ENCODE measurements around the gene ATP1A4. TPM values are rescaled to one million over a fixed set of nuclear protein-coding genes. Genes with fewer than 3 reads are reported as not detected.

Gene ATP1A4
- polyA plus RNA-seq, 3 donors, result 1.00 to 16.0 TPM; not detected in 1

DNA sequence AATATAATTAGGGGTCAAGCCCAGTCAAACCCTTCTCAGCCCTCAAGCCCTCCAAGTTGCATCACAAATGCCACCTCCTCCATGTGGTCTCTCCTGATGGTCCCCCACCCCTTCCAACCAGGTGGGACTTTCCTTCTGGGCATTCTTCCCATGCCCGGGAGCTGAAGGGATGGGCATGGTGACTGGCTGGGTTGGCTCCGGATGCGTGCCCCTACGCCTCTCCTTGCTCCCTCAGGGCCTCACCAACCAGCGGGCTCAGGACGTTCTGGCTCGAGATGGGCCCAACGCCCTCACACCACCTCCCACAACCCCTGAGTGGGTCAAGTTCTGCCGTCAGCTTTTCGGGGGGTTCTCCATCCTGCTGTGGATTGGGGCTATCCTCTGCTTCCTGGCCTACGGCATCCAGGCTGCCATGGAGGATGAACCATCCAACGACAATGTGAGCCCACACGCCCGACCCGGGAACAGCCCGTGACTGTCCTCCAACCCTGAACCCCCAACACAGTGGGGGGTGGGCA, 28.4 kb upstream of the ATP1A4 start:
- Histone ChIP-seq H3K27me3 (ENCODE audit: control insufficient read depth in 2 of 2, insufficient read depth in 2 of 2, low read length in 2 of 2) (no peaks in the 10 kb centered on the region), H3K9me3 (replicated peaks in 1 of 2; ENCODE audit: control insufficient read depth in 1 of 2, insufficient read depth in 1 of 2, low read length in 2 of 2) (no peaks in the 10 kb centered on the region), H3K4me2 (replicated peaks; ENCODE audit: extremely low read depth, low read length, poor library complexity, severe bottlenecking) (no peak overlapping the region), H3K36me3 (replicated peaks in 1 of 2; ENCODE audit: control insufficient read depth in 1 of 2, insufficient read depth in 2 of 2, low read length in 2 of 2) (no peaks in the 10 kb centered on the region), H4K20me1 (ENCODE audit: insufficient read depth, low read length) (no peaks in the 10 kb centered on the region), H2AFZ (ENCODE audit: insufficient read depth, low read depth, low read length, poor library complexity, severe bottlenecking) (no peak overlapping the region), H3K9ac (ENCODE audit: insufficient read depth, low read length, poor library complexity, severe bottlenecking) (no peak overlapping the region), H3K79me2 (ENCODE audit: insufficient read depth, low read length) (no peaks in the 10 kb centered on the region), H3K4me3 (replicated peaks in 1 of 3; ENCODE audit: low read depth in 2 of 3, low read length in 3 of 3) (no peak overlapping the region), H3K27ac (ENCODE audit: low read depth in 1 of 2, low read length in 2 of 2) (no peak overlapping the region), H3K4me1 (ENCODE audit: control insufficient read depth in 1 of 2, insufficient read depth in 2 of 2, low read length in 2 of 2) (peaks cover 5 to 7% of the 10 kb centered on the region in 2 donors)
- no peak for DNase-seq
- intact Hi-C loops (cut with micrococcal nuclease), result no loop called here
- Mint-ChIP-seq H3K27ac (no peak overlapping the region), H3K4me3 (no peak overlapping the region), H3K36me3 (no peaks in the 10 kb centered on the region), H3K9me3 (peaks cover 0 to 2% (median 0%) of the 10 kb centered on the region in 7 donors), H3K4me1 (peaks cover 1% of the 10 kb centered on the region), H3K27me3 (ENCODE audit: low read depth in 3 of 3) (peaks cover 0 to 7% (median 3%) of the 10 kb centered on the region in 3 donors)
- 98% methylated on average over 8 of the region's 16 CpGs for WGBS (ENCODE audit: insufficient coverage)
- TF ChIP-seq, protein P1, sequence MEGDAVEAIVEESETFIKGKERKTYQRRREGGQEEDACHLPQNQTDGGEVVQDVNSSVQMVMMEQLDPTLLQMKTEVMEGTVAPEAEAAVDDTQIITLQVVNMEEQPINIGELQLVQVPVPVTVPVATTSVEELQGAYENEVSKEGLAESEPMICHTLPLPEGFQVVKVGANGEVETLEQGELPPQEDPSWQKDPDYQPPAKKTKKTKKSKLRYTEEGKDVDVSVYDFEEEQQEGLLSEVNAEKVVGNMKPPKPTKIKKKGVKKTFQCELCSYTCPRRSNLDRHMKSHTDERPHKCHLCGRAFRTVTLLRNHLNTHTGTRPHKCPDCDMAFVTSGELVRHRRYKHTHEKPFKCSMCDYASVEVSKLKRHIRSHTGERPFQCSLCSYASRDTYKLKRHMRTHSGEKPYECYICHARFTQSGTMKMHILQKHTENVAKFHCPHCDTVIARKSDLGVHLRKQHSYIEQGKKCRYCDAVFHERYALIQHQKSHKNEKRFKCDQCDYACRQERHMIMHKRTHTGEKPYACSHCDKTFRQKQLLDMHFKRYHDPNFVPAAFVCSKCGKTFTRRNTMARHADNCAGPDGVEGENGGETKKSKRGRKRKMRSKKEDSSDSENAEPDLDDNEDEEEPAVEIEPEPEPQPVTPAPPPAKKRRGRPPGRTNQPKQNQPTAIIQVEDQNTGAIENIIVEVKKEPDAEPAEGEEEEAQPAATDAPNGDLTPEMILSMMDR (IDR thresholded peaks at IDR 0.05), result no peak

DNA sequence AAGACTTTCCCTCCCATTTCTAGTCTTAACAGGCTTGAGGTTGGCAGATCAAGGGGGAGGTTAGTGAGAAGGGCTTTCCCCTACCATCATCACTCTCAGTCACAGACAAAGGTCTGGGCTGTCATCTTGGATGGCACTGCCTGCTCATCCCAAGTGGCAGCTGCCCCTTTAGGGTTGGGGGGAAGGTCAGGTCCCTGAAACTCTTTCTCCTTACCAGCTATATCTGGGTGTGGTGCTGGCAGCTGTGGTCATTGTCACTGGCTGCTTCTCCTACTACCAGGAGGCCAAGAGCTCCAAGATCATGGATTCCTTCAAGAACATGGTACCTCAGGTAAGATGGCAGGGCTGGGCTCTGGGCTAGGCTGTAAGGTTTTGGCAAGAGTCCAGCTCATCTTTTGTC, 27.7 kb upstream of the ATP1A4 start:
- Mint-ChIP-seq H3K9me3 (peaks cover 0 to 2% (median 0%) of the 10 kb centered on the region in 7 donors), H3K4me1 (peaks cover 1% of the 10 kb centered on the region), H3K36me3 (no peaks in the 10 kb centered on the region)

More for the DNA sequence above, 27.7 kb upstream of the ATP1A4 start:
- Histone ChIP-seq H3K9me3 (replicated peaks in 1 of 2; ENCODE audit: control insufficient read depth in 1 of 2, insufficient read depth in 1 of 2, low read length in 2 of 2) (no peaks in the 10 kb centered on the region), H3K27ac (ENCODE audit: low read depth in 1 of 2, low read length in 2 of 2) (no peak overlapping the region), H3K9ac (ENCODE audit: insufficient read depth, low read length, poor library complexity, severe bottlenecking) (no peak overlapping the region), H4K20me1 (ENCODE audit: insufficient read depth, low read length) (no peaks in the 10 kb centered on the region), H3K4me3 (replicated peaks in 1 of 3; ENCODE audit: low read depth in 2 of 3, low read length in 3 of 3) (no peak overlapping the region), H3K27me3 (ENCODE audit: control insufficient read depth in 2 of 2, insufficient read depth in 2 of 2, low read length in 2 of 2) (no peaks in the 10 kb centered on the region), H3K79me2 (ENCODE audit: insufficient read depth, low read length) (no peaks in the 10 kb centered on the region), H3K4me2 (replicated peaks; ENCODE audit: extremely low read depth, low read length, poor library complexity, severe bottlenecking) (no peak overlapping the region), H2AFZ (ENCODE audit: insufficient read depth, low read depth, low read length, poor library complexity, severe bottlenecking) (no peak overlapping the region), H3K4me1 (ENCODE audit: control insufficient read depth in 1 of 2, insufficient read depth in 2 of 2, low read length in 2 of 2) (peaks cover 5 to 7% of the 10 kb centered on the region in 2 donors), H3K36me3 (replicated peaks in 1 of 2; ENCODE audit: control insufficient read depth in 1 of 2, insufficient read depth in 2 of 2, low read length in 2 of 2) (no peaks in the 10 kb centered on the region)
- Mint-ChIP-seq H3K27me3 (ENCODE audit: low read depth in 3 of 3) (peaks cover 0 to 7% (median 3%) of the 10 kb centered on the region in 3 donors), H3K27ac (no peak overlapping the region), H3K4me3 (no peak overlapping the region)
- TF ChIP-seq, protein P1 (IDR thresholded peaks at IDR 0.05), result no peak
- intact Hi-C loops (cut with micrococcal nuclease), result no loop called here
- no peak for DNase-seq
